ENCODE measurements around the gene OR13C2.
"Not testable (repeated sequence)": the region's sequence is repeated elsewhere in the genome, so short reads cannot be mapped to it uniquely, and the experiment has no call there.

OR13C2 gene, protein sequence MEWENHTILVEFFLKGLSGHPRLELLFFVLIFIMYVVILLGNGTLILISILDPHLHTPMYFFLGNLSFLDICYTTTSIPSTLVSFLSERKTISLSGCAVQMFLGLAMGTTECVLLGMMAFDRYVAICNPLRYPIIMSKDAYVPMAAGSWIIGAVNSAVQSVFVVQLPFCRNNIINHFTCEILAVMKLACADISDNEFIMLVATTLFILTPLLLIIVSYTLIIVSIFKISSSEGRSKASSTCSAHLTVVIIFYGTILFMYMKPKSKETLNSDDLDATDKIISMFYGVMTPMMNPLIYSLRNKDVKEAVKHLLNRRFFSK

DNA sequence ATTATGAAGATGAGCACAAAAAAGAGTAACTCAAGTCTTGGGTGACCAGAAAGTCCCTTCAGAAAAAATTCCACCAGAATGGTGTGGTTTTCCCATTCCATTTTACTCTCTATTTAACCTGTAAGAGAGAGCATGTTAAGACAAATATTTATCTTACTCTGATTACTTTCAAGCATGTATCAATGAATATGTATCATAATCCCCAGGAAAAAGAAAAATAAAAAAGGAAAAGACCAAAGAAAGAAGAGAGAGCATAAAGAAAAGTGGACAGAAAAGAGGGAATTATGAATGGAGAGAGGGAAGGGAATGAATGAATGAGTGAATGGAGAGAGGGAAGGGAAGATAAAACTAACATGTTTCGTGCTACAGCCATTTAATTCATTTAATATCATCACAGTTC, at the start of gene OR13C2:
Gene OR13C2 (minus strand): TSS at position 101 of the 400 bp plus-strand sequence. CDS start 0 bp downstream, at position 101.
- DNase-seq: not testable (repeated sequence)

DNA sequence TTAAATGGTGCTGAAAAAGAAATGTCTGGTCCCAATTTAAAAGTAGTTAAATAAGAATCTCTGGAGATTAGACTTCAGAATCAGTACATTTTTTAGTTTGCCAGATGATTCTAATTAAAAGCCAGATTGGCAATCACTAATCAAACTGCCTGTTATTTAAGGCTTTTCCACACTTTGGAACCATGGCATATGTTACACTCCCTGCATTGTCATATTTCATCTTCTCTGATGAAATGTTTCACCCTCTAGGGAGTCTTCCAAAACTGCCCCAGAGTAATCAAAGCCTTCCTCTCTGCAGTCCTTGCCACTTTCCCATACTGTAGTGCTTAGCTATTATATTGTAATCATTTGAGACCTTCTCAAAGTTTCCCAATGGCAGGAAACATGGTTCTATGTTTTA, 30.0 kb upstream of the OR13C2 start:
- DNase-seq: no peak

DNA sequence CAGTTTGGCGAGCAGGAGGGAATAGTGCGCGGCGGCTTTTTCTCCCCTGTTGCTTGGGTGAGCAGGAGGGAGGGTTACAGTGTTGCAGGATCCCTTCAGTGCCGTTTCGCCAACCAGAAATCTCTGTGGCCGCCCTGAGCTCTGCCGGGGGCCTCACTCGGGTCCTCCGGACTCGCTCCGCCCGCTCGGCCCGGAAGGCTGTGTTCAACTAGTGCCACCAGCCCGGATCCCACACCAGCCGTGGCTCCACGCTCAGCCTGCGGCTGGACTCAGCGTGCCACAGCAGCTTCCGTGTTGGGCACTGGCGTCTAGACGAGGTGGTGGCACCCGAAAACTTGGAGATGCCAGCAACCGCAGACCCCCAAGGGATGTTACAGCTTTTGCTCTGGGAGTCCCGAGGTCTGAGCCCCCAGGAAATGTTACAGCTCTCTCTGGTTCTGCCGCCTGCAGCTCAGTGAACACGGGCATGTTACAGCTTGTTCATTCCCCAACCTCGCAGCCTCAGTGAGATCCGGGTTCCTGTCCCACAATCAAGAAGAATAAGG, 28.6 kb upstream of the OR13C2 start:
- DNase-seq: no peak

DNA sequence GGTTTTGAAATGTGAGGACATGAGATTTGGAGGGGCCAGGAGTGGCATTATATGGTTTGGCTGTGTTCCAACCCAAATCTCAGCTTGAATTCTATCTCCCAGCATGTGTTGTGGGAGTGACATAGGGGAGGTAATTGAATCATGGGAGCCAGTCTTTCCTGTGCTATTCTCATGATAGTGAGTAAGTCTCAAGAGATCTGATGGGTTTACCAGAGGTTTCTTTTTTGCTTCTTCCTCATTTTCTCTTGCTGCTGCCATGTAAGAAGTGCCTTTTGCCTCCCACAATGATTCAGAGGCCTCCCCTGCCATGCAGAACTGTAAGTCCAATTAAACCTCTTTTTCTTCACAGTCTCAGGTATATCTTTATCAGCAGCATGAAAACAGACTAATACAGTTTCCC, 20.5 kb upstream of the OR13C2 start:
- not testable (repeated sequence) for DNase-seq

DNA sequence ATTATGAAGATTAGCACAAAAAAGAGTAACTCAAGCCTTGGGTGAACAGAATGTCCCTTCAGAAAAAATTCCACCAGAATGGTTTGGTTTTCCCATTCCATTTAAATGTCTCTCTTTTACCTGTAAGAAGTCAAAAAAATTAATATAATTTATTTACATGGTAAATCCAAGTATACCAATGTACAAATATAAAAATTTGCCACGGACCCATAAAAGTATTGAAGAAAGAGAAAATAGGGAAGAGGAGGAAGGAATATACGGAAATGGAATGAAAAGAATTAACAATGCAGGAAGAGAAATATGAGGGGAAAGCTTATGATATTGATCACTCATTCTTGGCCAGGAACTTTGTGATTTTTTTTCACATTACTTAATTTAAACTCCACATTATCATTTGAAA, 12.7 kb upstream of the OR13C2 start, which contains the start of gene OR13C9:
Gene OR13C9 (minus strand): TSS at position 101 of the 400 bp plus-strand sequence. CDS start 0 bp downstream, at position 101.
- no peak for DNase-seq

DNA sequence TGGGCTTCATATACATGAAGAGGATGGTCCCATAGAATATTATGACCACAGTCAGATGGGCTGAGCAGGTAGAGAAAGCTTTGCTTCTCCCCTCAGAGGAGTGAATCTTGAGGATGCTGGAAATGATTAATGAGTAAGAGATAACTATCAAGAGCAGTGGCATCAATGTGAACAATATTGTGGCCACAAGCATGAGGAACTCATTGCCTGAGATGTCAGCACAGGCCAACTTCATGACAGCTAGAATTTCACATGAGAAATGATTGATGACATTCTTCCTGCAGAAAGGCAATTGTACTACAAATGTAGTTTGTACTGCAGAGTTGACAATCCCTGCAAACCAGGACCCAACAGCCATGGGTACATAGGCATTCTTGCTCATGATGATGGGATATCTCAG, 12.0 kb upstream of the OR13C2 start:
- no peak for DNase-seq

DNA sequence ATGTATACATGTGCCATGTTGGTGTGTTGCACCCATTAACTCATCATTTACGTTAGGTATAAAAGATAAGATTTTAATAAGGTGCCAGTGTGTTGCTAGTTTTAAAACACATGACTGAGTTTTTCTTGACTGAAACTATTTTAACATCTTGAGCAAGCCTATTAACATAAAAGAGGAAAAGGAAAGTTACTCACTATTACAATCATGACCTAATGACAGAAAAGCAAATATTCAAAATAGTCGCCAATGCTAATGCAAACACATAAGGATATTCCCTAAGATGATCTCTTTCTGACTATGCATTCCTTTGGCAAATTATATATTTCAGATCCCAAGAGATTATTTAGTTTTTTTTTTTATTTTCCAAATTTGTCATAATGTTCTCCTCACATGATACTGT, 5.8 kb upstream of the OR13C2 start:
- no peak for DNase-seq

DNA sequence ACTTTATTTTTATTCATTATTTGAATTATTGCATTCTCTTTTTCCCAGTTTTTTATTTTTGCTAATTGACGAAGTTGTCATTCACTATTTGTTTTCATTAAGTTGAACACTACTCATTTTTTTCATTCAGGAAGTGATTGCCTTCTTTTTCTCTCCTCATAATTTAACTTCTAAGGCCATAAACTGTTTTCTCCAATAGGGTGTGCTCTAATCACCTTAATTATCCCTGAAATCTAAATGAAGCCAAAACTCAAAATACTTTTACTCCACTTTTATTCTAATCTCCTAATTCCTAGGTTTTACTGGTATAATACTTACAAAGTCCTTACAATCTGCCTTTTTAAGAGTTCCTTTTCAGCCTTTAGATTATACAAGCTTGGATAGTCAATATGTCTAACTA, 2.9 kb upstream of the OR13C2 start:
- no peak for DNase-seq

DNA sequence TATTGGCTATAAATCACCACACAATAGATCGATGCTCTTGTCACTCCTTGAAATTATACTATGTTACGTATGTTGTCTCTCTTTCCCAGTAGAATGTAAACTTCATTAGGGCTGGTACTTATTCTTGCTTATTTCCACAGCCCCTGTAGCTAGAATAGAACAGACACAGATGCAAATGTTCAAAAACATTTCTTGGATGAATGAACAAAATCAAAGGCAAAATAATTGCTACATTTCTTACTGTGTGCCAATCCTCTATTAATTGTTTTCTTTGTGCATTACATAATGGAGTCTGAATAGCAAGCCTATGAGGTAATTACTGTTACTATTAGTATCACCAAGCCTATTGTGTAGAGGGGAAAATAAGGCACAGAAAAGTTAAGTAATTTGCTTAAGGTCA, 725 bp upstream of the OR13C2 start:
- DNase-seq: no peak

DNA sequence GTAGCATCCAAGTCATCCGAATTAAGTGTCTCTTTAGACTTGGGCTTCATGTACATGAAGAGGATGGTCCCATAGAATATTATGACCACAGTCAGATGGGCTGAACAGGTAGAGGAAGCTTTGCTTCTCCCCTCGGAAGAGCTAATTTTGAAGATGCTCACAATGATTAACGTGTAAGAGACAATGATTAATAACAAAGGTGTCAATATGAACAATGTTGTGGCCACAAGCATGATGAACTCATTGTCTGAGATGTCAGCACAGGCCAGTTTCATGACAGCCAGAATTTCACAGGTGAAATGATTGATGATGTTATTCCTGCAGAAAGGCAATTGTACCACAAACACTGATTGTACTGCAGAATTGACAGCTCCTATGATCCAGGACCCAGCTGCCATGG, 626 bp downstream of the OR13C2 start:
- DNase-seq: no peak

DNA sequence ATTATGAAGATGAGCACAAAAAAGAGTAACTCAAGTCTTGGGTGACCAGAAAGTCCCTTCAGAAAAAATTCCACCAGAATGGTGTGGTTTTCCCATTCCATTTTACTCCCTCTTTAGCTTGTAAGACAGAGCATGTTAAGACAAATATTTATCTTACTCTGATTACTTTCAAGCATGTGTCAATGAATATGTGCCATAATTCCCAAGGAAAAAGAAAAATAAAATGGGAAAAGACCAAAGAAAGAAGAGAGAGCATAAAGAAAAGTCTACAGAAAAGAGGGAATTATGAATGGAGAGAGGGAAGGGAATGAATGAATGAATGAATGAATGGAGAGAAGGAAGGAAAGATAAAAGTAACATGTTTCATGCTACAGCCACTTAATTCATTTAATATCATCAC, 6.1 kb downstream of the OR13C2 start, which contains the start of gene OR13C5:
Gene OR13C5 (minus strand): TSS at position 101 of the 400 bp plus-strand sequence. CDS start 0 bp downstream, at position 101.
- DNase-seq: not testable (repeated sequence)

DNA sequence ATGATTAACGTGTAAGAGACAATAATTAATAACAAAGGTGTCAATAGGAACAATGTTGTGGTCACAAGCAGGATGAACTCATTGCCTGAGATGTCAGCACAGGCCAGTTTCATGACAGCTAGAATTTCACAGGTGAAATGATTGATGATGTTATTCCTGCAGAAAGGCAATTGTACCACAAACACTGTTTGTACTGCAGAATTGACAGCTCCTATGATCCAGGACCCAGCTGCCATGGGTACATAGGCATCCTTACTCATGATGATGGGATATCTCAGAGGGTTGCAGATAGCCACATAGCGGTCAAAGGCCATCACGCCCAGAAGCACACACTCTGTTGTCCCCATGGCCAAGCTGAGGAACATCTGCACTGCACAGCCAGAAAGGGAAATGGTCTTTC, 6.7 kb downstream of the OR13C2 start:
- DNase-seq: not testable (repeated sequence)

DNA sequence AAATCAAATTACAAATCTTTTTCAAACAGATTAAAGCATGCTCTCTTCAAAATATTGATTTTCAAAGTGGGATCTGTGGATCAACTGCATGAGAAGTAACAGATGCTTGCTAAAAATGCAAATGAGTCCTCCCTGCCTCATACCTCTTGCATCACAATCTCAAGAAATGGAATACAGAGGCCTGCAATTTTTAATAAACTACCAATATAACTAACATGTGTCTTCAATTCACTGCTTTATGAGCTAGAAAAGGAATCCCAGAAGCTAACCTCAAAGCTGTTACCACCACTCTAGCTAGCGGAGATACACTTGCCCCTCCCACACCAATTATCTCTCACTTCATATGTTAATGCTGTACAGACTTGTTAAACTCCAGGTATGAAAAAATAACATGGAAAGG, 15.8 kb downstream of the OR13C2 start:
- no peak for DNase-seq

DNA sequence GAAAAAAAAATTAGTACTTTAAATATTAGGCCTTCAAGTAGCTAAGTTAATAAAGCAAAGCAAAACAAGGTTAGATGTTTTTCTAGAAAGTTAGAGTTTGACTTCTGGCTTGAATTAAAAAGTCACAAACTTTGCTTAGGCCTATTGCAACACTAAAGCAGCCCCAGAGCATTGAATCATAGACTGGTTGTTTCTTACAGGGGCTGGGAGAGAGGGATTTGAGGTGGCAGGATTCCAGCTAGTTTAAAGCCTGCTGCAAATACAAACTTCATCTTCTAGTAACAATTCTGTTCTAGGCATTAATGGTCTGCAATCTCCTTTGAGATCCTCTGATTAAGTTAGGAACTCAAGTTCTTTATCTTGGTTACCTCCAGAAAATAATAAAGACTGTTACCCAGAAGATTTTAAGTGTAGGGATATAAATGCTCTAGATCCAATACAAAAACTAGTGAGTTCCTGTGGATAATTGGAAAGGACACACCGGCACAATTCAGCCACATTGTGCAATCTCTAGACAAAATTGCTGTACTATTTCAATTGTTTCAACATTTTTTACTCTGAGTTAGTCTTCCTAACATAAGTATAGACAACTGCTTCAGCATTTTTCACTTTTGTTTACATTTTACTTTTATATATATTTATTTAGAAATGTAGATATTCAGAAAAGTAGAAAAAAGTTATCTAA, 18.8 kb downstream of the OR13C2 start:
- DNase-seq: no peak

DNA sequence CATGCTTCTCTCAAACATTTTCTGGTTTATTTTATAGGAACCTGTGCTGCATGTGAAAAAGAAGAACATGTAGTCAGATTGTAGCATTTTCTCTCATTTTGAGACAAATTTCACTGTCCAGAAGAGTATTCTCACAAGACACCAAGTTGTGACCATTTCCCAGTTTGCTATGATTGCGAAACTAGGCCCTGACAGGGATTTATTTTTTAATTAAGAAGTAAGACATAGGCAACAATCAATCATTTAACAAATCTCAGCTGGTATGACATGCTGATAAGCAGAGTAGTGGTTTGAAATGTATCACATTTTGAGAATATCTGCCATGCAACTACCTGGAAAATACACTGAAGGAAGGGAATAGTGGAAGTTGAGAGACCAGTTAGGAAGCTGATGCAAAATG, 24.9 kb downstream of the OR13C2 start:
- DNase-seq: no peak

DNA sequence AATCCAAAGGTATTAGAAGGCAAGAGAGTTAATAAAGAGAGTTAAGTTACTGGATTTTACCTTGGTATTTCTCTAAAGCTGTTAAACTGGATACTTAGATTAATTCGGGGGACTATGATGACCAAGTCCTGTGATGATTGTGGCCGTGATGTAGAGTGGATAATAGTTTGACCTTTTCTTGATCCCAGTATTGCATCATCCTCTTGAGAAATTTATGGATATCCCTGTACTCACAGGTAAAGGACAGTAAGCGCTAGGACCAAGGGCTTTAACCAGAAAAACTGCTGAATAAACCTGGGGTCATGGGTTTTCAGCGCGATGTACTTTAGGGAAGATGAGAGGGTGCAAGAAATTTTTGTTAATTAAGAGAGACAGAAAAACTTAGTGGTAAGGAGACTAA, 28.2 kb downstream of the OR13C2 start:
- DNase-seq: no peak

DNA sequence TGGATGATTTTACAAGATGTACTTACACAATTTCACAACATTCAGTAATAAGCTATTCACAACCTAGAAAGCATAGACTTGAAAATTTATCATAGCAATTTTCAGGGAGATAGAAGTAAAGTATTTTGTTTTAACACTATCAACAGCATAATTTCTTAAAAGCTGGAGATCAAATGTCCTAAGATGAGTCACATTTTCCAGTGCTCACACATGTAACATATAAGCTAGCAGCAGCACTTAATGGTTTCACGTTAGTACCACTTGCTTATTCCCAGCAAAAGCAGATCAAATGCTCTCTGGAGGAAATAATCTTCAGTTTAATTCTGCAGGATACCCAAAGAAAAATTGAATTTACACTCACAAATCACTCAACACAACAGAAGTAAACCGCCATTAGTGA, 30.0 kb downstream of the OR13C2 start:
- no peak for DNase-seq

DNA sequence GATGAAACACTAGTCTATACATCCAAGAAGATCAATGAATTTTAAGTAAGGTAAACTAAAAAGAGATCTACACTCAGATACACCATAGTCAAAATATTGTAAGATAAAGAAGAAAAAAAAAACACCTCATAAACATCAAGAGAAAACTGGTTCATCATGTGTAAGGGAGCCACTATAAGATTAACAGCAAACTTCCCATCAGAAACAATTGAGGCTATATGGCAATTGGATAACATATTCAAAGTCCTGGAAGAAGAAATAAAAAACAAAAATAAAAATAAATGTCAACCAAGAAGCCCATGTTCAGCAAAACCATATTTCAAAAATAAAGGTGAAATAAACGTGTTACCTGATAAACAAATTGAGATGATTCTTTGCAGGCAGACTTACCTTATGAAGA, 32.8 kb downstream of the OR13C2 start:
- no peak for DNase-seq

DNA sequence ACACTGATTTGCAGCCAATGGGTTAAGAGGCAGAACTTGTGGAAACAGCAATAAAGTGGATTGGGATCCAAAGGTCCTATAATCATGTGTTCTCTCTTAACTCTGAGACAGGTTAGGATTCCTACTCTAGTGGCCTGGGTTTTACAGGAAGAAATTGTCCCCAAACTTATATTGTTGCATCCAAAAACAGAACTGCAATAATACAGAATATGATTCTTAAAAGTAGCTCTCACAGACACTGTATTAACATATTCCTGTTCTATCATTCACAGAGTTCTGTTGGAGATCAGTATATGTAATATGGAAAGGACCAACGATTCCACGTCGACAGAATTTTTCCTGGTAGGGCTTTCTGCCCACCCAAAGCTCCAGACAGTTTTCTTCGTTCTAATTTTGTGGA, 36.6 kb downstream of the OR13C2 start, which contains the start of gene OR13C8:
Gene OR13C8 (plus strand): TSS at position 301 of the 400 bp plus-strand sequence. CDS start 0 bp downstream, at position 301.
- no peak for DNase-seq

DNA sequence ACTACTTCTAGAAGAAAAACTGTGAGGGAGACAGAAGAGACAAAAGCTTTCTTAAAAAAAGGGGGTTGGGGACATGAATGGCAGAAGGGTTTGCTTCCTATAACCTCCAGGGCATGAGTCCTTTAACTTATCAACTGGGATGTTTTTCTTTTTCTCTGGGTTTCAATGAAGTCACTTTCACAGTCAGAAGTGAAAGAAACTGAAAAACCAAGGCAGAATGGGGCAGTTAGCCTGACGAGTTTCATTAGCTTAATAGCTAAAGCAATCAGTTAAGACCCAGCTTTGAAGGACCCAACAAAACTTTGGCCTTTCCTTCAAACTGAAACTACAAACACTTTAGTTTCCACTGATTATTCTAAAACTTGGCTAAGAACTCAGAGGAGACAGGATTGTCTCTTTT, 41.1 kb downstream of the OR13C2 start:
- DNase-seq: no peak

DNA sequence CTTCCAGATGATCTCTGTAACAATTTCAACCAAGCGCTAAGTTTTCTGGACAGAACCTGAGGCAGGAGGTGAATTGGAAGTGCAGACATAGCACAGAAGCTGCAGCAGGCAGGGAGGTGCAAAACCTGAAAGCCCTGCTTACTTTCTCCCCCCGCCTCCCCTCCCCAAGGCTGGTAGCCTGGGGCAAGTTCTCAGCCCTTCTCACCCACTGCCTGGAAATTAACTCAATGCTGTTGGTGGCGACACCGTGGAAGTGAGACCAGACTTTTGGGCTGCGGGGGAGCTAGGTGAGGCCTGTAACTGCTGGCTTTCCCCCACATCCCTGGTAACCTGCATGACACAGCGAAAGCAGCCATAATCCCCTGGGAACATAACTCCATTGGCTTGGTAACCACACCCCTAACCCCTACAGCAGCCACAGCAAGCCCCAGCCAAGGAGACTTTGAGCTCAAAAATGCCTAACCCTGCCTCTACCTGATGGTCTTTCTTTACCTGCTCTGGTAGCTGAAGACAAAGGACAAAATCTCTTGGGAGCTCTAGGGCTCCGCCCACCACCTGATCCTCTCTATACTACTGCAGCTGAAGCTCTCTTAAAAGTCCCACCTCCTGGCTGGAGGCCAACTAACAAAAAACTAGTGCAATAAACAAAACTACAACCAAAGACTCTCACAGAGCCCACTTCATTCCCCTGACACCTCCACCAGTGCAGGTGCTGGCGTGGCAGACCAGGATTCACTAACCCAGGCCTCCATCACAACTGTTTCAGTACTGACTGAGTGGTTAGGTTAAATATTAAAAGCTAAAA, 48.4 kb downstream of the OR13C2 start:
- DNase-seq: no peak

DNA sequence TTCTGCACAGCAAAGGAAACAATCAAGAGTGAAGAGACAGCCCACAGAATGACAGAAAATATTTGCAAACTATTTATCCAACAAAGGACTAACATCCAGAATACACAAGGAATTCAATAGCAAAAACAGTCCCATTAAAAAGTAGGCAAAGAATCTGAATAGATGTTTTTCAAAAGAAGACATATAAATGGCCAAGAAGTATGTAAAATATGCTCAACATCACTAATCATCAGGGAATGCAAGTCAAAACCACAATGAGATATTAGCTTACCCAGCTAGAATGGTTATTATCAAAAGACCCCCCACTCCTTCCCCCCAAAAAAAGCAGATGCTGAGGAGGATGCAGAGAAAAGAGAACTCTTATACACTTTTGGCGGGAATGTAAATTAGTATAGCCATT, 49.9 kb downstream of the OR13C2 start:
- no peak for DNase-seq

Measured in NCI-H524 treated with DMSO at 0.1 percent for 48 hours (cell line).